ENCODE results near the gene ABLIM2.

DNA sequence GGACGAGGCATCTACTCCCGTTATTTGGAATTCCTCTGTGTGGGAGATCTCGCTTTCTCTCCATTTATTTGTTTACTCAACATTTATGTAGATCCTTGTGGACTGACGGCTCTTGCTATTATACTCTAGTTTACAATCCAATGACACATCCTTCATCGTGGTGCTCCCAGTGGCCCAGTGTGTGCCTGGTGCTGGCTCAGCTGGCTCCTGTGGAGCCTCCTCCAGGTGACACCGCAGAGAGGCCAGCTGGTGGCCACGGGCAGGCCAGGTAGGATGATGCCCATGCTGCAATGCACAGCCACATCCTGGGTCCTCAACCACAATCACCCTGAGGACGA is 134.9 kb downstream of the ABLIM2 start:
- TF ChIP-seq, protein P1, sequence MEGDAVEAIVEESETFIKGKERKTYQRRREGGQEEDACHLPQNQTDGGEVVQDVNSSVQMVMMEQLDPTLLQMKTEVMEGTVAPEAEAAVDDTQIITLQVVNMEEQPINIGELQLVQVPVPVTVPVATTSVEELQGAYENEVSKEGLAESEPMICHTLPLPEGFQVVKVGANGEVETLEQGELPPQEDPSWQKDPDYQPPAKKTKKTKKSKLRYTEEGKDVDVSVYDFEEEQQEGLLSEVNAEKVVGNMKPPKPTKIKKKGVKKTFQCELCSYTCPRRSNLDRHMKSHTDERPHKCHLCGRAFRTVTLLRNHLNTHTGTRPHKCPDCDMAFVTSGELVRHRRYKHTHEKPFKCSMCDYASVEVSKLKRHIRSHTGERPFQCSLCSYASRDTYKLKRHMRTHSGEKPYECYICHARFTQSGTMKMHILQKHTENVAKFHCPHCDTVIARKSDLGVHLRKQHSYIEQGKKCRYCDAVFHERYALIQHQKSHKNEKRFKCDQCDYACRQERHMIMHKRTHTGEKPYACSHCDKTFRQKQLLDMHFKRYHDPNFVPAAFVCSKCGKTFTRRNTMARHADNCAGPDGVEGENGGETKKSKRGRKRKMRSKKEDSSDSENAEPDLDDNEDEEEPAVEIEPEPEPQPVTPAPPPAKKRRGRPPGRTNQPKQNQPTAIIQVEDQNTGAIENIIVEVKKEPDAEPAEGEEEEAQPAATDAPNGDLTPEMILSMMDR (conservative IDR thresholded peaks at IDR 0.05; ENCODE audit: low read depth, low read length) = no peak
- TF ChIP-seq FOS (IDR thresholded peaks at IDR 0.05; ENCODE audit: low read depth, low read length) (no peak), MAZ (IDR thresholded peaks at IDR 0.05; ENCODE audit: borderline replicate concordance, low read depth, low read length) (no peak), POLR2A (IDR thresholded peaks at IDR 0.05; ENCODE audit: low read depth, low read length) (no peak), RAD21 (IDR thresholded peaks at IDR 0.05; ENCODE audit: low read length) (no peak), SMC3 (IDR thresholded peaks at IDR 0.05; ENCODE audit: low read depth, low read length) (no peak)
